ENCODE results near the gene RAPGEF3. TPM values are rescaled to one million over a fixed set of nuclear protein-coding genes. Genes with fewer than 3 reads are reported as not detected.
A peak's percentile ranks its signal among the peaks of the same experiment; 100 is the strongest.

RAPGEF3 gene
- total RNA-seq, result under 1 TPM in 1 of 2 experiments, not detected in 1; 0.24 TPM

- POLR2A ChIA-PET, result interaction anchor here (1.6 kb wide), 1 partner anchor 8 kb away, joined by 5 read pairs; no protein-coding TSS in a partner anchor
- CTCF ChIA-PET, result interaction anchor here (0.7 to 11.4 kb wide), 7 partner anchors 11 to 727 kb away, joined by 3 to 271 read pairs (median 5); partner anchors contain the start of genes ENDOU and SLC48A1
- H3K4me1 Mint-ChIP-seq (ENCODE audit: low read depth), result peaks cover 38% of the 10 kb centered on the region
- H3K9me3 Mint-ChIP-seq (ENCODE audit: insufficient read depth), result no peaks in the 10 kb centered on the region
- H3K4me3 Mint-ChIP-seq, result peak within 1 kb of the TSS; percentile 67
- H3K27me3 Mint-ChIP-seq (ENCODE audit: low read depth), result peaks cover 4% of the 10 kb centered on the region
- H3K27ac Mint-ChIP-seq, result no peak within 1 kb of the TSS
- peak; percentile 64 for DNase-seq
- no peaks in the 10 kb centered on the region for H3K36me3 Mint-ChIP-seq (ENCODE audit: low read depth)
- ATAC-seq, result peak; percentile 86
These were observed at the start of gene RAPGEF3 for GRCh38 chr12:47758834-47759690. Gene RAPGEF3, minus strand, starts transcription at chr12:47758880. Its CDS starts 324 bp downstream, at chr12:47758556.

- Mint-ChIP-seq H3K4me3 (peak overlapping the region; percentile 71), H3K4me1 (ENCODE audit: low read depth) (peaks cover 98% of the 10 kb centered on the region), H3K36me3 (ENCODE audit: low read depth) (peaks cover 67% of the 10 kb centered on the region), H3K9me3 (ENCODE audit: insufficient read depth) (no peaks in the 10 kb centered on the region), H3K27ac (peak overlapping the region; percentile 91), H3K27me3 (ENCODE audit: low read depth) (no peaks in the 10 kb centered on the region)
- CTCF ChIA-PET, result interaction anchor here (0.6 to 27.1 kb wide), 24 partner anchors 10 to 1575 kb away, joined by 3 to 1049 read pairs (median 6); partner anchors contain the start of genes HDAC7, RPAP3, SLC48A1 and TMEM106C
- DNase-seq (peak; percentile 95), ATAC-seq (peak; percentile 60)
- POLR2A ChIA-PET, result interaction anchor here (0.7 to 20.2 kb wide), 14 partner anchors 9 to 594 kb away, joined by 3 to 642 read pairs (median 5); partner anchors contain the start of genes ASB8, HDAC7 and RPAP3
These were observed 49.4 kb upstream of the RAPGEF3 start for GRCh38 chr12:47808050-47808449.

DNA sequence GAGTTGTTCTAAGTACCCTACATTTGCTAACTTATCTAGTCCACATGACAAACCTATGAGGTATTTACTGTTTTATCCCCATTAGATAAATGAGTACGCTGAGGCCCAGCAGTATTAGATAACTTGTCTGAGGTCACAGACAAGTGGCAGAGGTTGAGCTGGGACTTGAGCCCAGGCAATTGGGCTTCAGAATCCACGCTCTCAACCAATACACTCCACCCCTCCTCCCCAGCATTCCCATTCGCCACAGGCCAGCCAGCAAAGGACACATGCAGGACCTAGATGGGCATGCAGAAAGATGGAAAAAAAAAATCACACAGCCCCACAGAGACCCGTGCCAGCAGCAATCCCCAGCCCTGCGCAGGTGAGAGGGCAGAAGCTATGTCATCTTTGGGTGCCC lies 48.7 kb upstream of the RAPGEF3 start:
- ChIA-PET POLR2A (interaction anchor here (0.9 to 20.2 kb wide), 10 partner anchors 8 to 350 kb away, joined by 3 to 642 read pairs (median 8); partner anchors contain the start of genes ASB8, HDAC7 and RPAP3), CTCF (interaction anchor here (0.8 to 27.1 kb wide), 20 partner anchors 9 to 351 kb away, joined by 3 to 1049 read pairs (median 6); partner anchors contain the start of genes HDAC7, RPAP3, SLC48A1 and VDR)
- Mint-ChIP-seq H3K4me1 (ENCODE audit: low read depth) (peaks cover 99% of the 10 kb centered on the region), H3K27ac (peak overlapping the region; percentile 91), H3K27me3 (ENCODE audit: low read depth) (no peaks in the 10 kb centered on the region), H3K36me3 (ENCODE audit: low read depth) (peaks cover 63% of the 10 kb centered on the region), H3K4me3 (peak overlapping the region; percentile 71), H3K9me3 (ENCODE audit: insufficient read depth) (no peaks in the 10 kb centered on the region)
- DNase-seq (no peak), ATAC-seq (no peak)

DNA sequence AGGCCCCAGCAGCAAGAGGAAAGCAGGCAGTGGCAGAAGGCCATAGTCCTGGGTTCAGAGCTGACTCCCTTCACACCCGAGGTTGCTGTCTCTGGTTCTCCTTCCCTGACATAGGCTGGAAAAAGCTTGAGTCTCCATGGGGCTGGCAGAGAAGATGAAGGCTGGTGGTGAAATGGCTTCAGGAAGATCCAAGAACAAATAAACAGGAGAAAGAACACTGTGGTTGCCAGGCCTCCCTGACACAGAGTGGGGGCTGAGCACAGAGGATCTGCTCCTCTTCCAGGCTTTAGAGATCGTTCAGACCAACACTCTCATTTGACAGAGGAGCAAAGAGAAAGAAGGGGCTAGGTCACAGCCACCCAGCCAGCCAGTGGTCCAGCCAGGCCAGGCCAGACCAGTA lies 46.7 kb upstream of the RAPGEF3 start:
- ChIA-PET POLR2A (interaction anchor here (0.7 to 20.2 kb wide), 3 partner anchors 12 to 69 kb away, joined by 3 to 642 read pairs (median 272); partner anchors contain the start of gene HDAC7), CTCF (interaction anchor here (1.0 to 27.1 kb wide), 4 partner anchors 13 to 80 kb away, joined by 4 to 1049 read pairs (median 70); partner anchors contain the start of gene HDAC7)
- Mint-ChIP-seq H3K36me3 (ENCODE audit: low read depth) (peaks cover 59% of the 10 kb centered on the region), H3K4me1 (ENCODE audit: low read depth) (peaks cover 99% of the 10 kb centered on the region), H3K4me3 (peak overlapping the region; percentile 49), H3K27me3 (ENCODE audit: low read depth) (no peaks in the 10 kb centered on the region), H3K9me3 (ENCODE audit: insufficient read depth) (no peaks in the 10 kb centered on the region), H3K27ac (peak overlapping the region; percentile 82)
- DNase-seq, result no peak
- no peak for ATAC-seq

- ATAC-seq (no peak), DNase-seq (no peak)
- Mint-ChIP-seq H3K4me3 (no peak overlapping the region), H3K27me3 (ENCODE audit: low read depth) (no peaks in the 10 kb centered on the region), H3K27ac (peak overlapping the region; percentile 85), H3K9me3 (ENCODE audit: insufficient read depth) (no peaks in the 10 kb centered on the region), H3K4me1 (ENCODE audit: low read depth) (peaks cover 98% of the 10 kb centered on the region), H3K36me3 (ENCODE audit: low read depth) (peaks cover 64% of the 10 kb centered on the region)
- POLR2A ChIA-PET, result interaction anchor here (0.5 to 20.2 kb wide), 4 partner anchors 13 to 70 kb away, joined by 3 to 642 read pairs (median 138); partner anchors contain the start of gene HDAC7
- CTCF ChIA-PET, result interaction anchor here (0.9 to 27.1 kb wide), 5 partner anchors 9 to 83 kb away, joined by 3 to 1049 read pairs (median 37); partner anchors contain the start of gene HDAC7
These were observed 45.5 kb upstream of the RAPGEF3 start for GRCh38 chr12:47804171-47804570.

- ChIA-PET POLR2A (interaction anchor here (1.1 to 20.2 kb wide), 3 partner anchors 14 to 31 kb away, joined by 3 to 642 read pairs (median 272); partner anchors contain the start of gene HDAC7), CTCF (interaction anchor here (4.1 to 27.1 kb wide), 3 partner anchors 10 to 31 kb away, joined by 37 to 1049 read pairs (median 137); partner anchors contain the start of gene HDAC7)
- Mint-ChIP-seq H3K9me3 (ENCODE audit: insufficient read depth) (no peaks in the 10 kb centered on the region), H3K4me3 (peak overlapping the region; percentile 44), H3K27me3 (ENCODE audit: low read depth) (no peaks in the 10 kb centered on the region), H3K4me1 (ENCODE audit: low read depth) (peaks cover 96% of the 10 kb centered on the region), H3K27ac (peak overlapping the region; percentile 85), H3K36me3 (ENCODE audit: low read depth) (peaks cover 68% of the 10 kb centered on the region)
- ATAC-seq (no peak), DNase-seq (no peak)
These were observed 44.7 kb upstream of the RAPGEF3 start for GRCh38 chr12:47803191-47803875.

DNA sequence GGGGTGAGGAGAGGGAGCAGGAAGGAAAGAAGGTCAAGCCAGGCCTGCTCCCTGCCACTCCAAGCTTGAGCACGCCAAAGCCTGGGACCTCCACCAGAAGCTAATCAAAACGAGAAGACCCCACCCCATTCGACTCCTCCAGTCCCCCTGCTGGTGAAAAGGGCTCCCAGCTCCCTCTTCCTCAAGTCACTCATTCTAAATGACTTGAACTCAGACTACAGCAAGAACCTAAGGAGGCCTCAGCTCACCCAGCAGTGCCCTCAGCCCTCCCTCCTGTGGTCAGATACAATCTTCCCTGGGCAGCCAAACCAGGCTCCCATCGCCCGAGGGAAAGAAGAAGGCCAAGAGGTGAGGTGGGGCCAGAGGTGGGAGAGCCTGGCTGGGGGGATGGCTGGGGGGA lies 43.6 kb upstream of the RAPGEF3 start:
- Mint-ChIP-seq H3K4me3 (peak overlapping the region; percentile 44), H3K27ac (peak overlapping the region; percentile 85), H3K9me3 (ENCODE audit: insufficient read depth) (no peaks in the 10 kb centered on the region), H3K27me3 (ENCODE audit: low read depth) (no peaks in the 10 kb centered on the region), H3K36me3 (ENCODE audit: low read depth) (peaks cover 69% of the 10 kb centered on the region), H3K4me1 (ENCODE audit: low read depth) (peaks cover 95% of the 10 kb centered on the region)
- ChIA-PET CTCF (interaction anchor here (0.9 to 27.1 kb wide), 17 partner anchors 8 to 161 kb away, joined by 3 to 1049 read pairs (median 7); partner anchors contain the start of genes HDAC7, TMEM106C and VDR), POLR2A (interaction anchor here (0.8 to 12.2 kb wide), 5 partner anchors 8 to 31 kb away, joined by 3 to 272 read pairs (median 4); partner anchors contain the start of gene HDAC7)
- DNase-seq (no peak), ATAC-seq (peak; percentile 27)

DNA sequence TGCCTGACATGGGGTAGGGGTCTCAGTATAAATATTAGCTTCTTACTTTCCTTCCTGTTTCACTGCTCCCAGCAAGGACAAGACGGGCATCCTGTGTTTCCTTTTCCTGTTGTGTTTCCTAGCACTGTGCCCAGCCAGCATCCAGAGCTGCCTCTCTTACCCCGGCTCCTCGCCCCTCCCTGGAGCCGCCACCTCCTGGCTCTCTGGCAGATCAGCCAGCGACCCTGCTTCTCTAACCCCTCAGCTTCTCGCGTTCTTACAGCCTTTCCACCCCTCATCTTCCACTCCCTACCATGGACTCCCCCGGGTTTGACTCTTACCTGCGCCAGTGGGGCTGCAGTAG lies 43.2 kb upstream of the RAPGEF3 start:
- Mint-ChIP-seq H3K27me3 (ENCODE audit: low read depth) (no peaks in the 10 kb centered on the region), H3K9me3 (ENCODE audit: insufficient read depth) (no peaks in the 10 kb centered on the region), H3K27ac (peak overlapping the region; percentile 85), H3K4me1 (ENCODE audit: low read depth) (peaks cover 91% of the 10 kb centered on the region), H3K36me3 (ENCODE audit: low read depth) (peaks cover 66% of the 10 kb centered on the region), H3K4me3 (peak overlapping the region; percentile 44)
- ATAC-seq, result no peak
- no peak for DNase-seq
- ChIA-PET CTCF (interaction anchor here (0.8 to 27.1 kb wide), 18 partner anchors 8 to 161 kb away, joined by 3 to 1049 read pairs (median 6); partner anchors contain the start of genes HDAC7, TMEM106C and VDR), POLR2A (interaction anchor here (0.8 to 12.2 kb wide), 5 partner anchors 8 to 32 kb away, joined by 3 to 272 read pairs (median 4); partner anchors contain the start of gene HDAC7)

DNA sequence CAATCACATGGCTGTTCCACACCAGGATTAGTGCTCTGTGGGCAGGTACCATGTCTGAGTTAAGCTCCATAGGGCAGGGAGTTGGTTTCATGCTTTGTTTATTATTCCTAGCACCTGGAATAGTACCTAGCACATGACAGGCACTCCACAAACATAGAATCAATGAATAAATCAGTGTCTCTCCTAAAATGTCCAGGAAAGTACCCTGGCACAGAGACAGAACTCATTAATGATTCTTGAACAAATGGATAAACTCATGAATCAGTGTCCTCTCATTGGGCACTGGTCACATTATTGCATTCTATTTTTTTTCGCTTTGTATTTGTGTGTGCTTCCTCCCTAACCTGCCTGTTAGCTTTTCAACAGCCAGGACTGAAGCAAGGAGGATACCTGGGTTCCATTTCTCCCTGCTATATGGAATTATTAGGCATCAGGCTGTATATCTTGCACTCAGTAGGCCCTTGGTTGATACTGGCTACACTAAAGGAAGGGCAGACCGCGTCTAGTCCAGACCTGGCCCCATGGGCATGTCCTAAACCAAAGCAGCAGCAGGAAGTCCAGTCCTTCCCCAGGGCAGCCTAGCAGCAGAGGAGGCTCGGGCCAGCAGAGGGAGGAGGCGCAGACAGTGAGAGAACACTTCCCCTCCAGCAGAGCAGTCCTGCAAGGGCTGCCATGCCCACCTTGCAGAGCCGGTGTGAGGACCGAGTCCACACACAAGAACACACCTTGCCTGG lies 42.7 kb upstream of the RAPGEF3 start:
- ATAC-seq (no peak), DNase-seq (no peak)
- Mint-ChIP-seq H3K27me3 (ENCODE audit: low read depth) (no peaks in the 10 kb centered on the region), H3K4me3 (no peak overlapping the region), H3K9me3 (ENCODE audit: insufficient read depth) (no peaks in the 10 kb centered on the region), H3K4me1 (ENCODE audit: low read depth) (peaks cover 86% of the 10 kb centered on the region), H3K27ac (peak overlapping the region; percentile 85), H3K36me3 (ENCODE audit: low read depth) (peaks cover 61% of the 10 kb centered on the region)
- POLR2A ChIA-PET, result interaction anchor here (0.8 to 12.2 kb wide), 5 partner anchors 9 to 38 kb away, joined by 3 to 272 read pairs (median 6); partner anchors contain the start of gene HDAC7
- CTCF ChIA-PET, result interaction anchor here (0.8 to 27.1 kb wide), 16 partner anchors 9 to 162 kb away, joined by 3 to 1049 read pairs (median 7); partner anchors contain the start of genes HDAC7 and TMEM106C

DNA sequence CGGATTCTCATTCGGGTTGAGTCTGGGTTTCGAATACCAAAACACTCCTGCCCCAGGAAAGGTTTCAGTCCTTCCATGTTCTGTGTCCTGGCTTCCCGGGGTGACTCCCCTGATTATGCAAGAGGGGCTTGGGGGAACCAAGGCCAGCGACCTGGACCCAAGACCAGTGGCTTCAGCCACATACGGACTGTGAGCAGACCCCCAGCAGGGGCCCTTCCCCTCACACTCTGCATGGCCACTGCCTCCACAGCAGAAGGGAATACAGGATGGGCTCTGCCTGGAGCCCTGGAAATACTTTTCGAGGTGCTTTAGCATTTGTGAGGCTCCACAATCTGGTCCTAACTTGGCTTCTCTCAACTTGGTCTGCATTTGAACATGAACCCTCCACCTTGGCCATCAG lies 41.9 kb upstream of the RAPGEF3 start:
- peaks cover 58% of the 10 kb centered on the region for H3K36me3 Mint-ChIP-seq (ENCODE audit: low read depth)
- CTCF ChIA-PET, result interaction anchor here (1.0 to 27.1 kb wide), 8 partner anchors 12 to 86 kb away, joined by 3 to 1049 read pairs (median 13); partner anchors contain the start of gene HDAC7

More for the DNA sequence above, 41.9 kb upstream of the RAPGEF3 start:
- Mint-ChIP-seq H3K4me1 (ENCODE audit: low read depth) (peaks cover 78% of the 10 kb centered on the region), H3K9me3 (ENCODE audit: insufficient read depth) (no peaks in the 10 kb centered on the region), H3K27me3 (ENCODE audit: low read depth) (no peaks in the 10 kb centered on the region), H3K27ac (peak overlapping the region; percentile 69), H3K4me3 (no peak overlapping the region)
- ATAC-seq (no peak), DNase-seq (no peak)
- POLR2A ChIA-PET, result interaction anchor here (1.5 to 12.2 kb wide), 4 partner anchors 7 to 38 kb away, joined by 6 to 272 read pairs (median 9); partner anchors contain the start of gene HDAC7
